GM12875 (cell line): ENCODE results near the gene KCNMA1.

ENCODE experiments used
- H3K4me3 ChIP-seq: one replicate; pipeline ENCODE4 v1.5.1; 2011; ENCODE audit warnings: low read depth, low read length, control low read depth
- TF ChIP-seq, protein P1 (sequence below): IDR thresholded peaks from 2 replicates; pipeline ENCODE4 v1.5.1; 2011; ENCODE audit warnings: low read depth, mild to moderate bottlenecking, control low read depth, inconsistent platforms, low read length, moderate library complexity, borderline replicate concordance; ENCODE audit not compliant: insufficient read depth

KCNMA1 gene

GRCh38 chr10:77114181-77114821 is 523.3 kb downstream of the KCNMA1 start:
- TF ChIP-seq, protein P1, sequence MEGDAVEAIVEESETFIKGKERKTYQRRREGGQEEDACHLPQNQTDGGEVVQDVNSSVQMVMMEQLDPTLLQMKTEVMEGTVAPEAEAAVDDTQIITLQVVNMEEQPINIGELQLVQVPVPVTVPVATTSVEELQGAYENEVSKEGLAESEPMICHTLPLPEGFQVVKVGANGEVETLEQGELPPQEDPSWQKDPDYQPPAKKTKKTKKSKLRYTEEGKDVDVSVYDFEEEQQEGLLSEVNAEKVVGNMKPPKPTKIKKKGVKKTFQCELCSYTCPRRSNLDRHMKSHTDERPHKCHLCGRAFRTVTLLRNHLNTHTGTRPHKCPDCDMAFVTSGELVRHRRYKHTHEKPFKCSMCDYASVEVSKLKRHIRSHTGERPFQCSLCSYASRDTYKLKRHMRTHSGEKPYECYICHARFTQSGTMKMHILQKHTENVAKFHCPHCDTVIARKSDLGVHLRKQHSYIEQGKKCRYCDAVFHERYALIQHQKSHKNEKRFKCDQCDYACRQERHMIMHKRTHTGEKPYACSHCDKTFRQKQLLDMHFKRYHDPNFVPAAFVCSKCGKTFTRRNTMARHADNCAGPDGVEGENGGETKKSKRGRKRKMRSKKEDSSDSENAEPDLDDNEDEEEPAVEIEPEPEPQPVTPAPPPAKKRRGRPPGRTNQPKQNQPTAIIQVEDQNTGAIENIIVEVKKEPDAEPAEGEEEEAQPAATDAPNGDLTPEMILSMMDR: no peak
- H3K4me3 ChIP-seq: no peak overlapping the region

GRCh38 chr10:77111611-77112550 is 525.7 kb downstream of the KCNMA1 start:
- TF ChIP-seq, protein P1: peak; percentile 68
- H3K4me3 ChIP-seq: no peak overlapping the region

DNA sequence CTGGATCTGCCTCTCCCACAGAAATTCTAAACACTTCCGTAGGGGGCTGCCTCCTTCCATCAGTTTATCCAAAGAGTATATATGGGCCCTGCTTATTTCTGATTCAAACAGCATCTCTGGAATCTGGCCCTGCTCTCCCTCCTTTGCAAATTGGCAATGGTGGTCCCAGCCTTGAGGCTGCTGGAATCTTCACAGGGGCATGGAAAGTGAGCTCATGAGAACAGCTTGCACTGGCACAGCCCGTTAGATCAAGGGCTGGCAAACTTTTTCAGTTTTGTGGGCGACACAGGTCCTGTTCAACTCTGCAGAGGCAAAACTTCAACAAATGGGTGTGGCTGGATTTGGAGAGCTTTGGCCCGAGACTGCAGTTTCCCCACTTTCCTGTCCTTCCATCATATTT is 526.9 kb downstream of the KCNMA1 start:
- TF ChIP-seq, protein P1: no peak

GRCh38 chr10:77109351-77109994 is 528.1 kb downstream of the KCNMA1 start:
- H3K4me3 ChIP-seq: no peak overlapping the region
- TF ChIP-seq, protein P1: no peak

More for the DNA sequence above, 526.9 kb downstream of the KCNMA1 start:
- no peak overlapping the region for H3K4me3 ChIP-seq

DNA sequence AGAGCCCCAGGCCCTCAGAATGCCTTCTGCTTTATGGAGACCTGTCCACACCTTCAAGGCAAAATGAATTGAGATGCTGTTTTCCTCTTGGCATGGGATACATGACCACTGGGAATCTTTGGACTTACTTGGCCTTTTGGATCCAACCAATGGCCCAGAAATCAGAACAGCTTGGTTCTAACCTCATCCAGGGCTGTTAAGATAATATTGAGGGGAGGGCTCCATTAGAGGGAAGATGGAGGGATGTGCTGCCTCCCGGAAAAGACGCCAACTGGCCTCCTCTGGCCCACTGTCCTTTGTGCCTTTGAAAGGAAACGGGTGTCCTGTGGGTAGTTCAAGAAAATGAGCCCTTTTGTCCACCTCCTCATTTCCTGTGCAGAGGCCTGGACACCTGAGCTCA is 530.9 kb downstream of the KCNMA1 start:
- no peak overlapping the region for H3K4me3 ChIP-seq
- TF ChIP-seq, protein P1: no peak

DNA sequence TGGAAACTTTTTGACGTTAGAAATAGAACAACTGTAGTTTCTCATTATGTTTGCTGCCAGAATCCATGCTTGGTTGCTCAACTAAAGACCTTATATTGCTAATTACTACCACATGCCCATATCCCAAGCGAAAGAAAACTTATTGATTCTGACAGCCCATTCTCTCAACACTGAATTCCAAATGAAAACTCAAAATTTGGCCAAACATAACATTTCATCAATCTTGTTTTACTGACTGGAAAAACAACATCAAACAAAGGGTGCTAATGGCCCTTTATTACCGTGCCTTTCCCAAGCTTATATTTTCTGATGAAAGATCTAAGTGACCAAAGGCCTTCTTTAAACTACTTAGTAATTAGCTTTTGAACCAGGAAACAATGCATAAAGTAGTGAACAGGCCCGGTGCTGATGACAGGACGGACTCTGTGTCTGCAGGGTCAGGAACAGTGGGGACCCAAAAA is 531.8 kb downstream of the KCNMA1 start:
- H3K4me3 ChIP-seq: no peak overlapping the region
- TF ChIP-seq, protein P1: no peak
